ENCODE measurements around the gene HBM.
A peak's percentile ranks its signal among the peaks of the same experiment; 100 is the strongest.
"Not testable (repeated sequence)": the region's sequence is repeated elsewhere in the genome, so short reads cannot be mapped to it uniquely, and the experiment has no call there.

The HBM gene

GRCh38 chr16:170088-170507 is 4.3 kb downstream of the HBM start:
- not testable (repeated sequence) for DNase-seq

- DNase-seq: no peak
Observed at GRCh38 chr16:170788-171187, 5.0 kb downstream of the HBM start.

GRCh38 chr16:172374-172941 is 6.7 kb downstream of the HBM start, which contains the start of gene HBA2:
Gene HBA2, plus strand, starts transcription at chr16:172876. Its CDS starts 37 bp downstream, at chr16:172913.
- DNase-seq: not testable (repeated sequence)

- DNase-seq: not testable (repeated sequence)
Observed at GRCh38 chr16:173211-173854, 7.6 kb downstream of the HBM start.

GRCh38 chr16:173928-174769 is 8.4 kb downstream of the HBM start:
- DNase-seq: not testable (repeated sequence)

- DNase-seq: no peak
Observed at GRCh38 chr16:175011-175949, 9.5 kb downstream of the HBM start.

GRCh38 chr16:176006-176405 is 10.2 kb downstream of the HBM start:
- not testable (repeated sequence) for DNase-seq

GRCh38 chr16:176477-177382 is 11.0 kb downstream of the HBM start, which contains the start of gene HBA1:
Gene HBA1, plus strand, starts transcription at chr16:176680. Its CDS starts 37 bp downstream, at chr16:176717.
- DNase-seq: not testable (repeated sequence)

GRCh38 chr16:177394-177822 is 11.6 kb downstream of the HBM start:
- DNase-seq: no peak

GRCh38 chr16:177981-178667 is 12.3 kb downstream of the HBM start:
- DNase-seq: no peak

GRCh38 chr16:178668-179015 is 12.9 kb downstream of the HBM start:
- no peak for DNase-seq

GRCh38 chr16:179211-180092 is 13.7 kb downstream of the HBM start:
- no peak for DNase-seq

- no peak for DNase-seq
Observed at GRCh38 chr16:180101-180675, 14.4 kb downstream of the HBM start, which contains the start of gene HBQ1. Gene HBQ1, plus strand, starts transcription at chr16:180459. Its CDS starts 28 bp downstream, at chr16:180487.

- peak; percentile 67 for DNase-seq
Observed at GRCh38 chr16:180681-181564, 15.1 kb downstream of the HBM start.

GRCh38 chr16:181565-182021 is 15.8 kb downstream of the HBM start:
- DNase-seq: no peak

- no peak for DNase-seq
Observed at GRCh38 chr16:183005-183404, 17.2 kb downstream of the HBM start.

- DNase-seq: no peak
Observed at GRCh38 chr16:185213-185612, 19.4 kb downstream of the HBM start.

- no peak for DNase-seq
Observed at GRCh38 chr16:185691-186090, 19.9 kb downstream of the HBM start.
